ENCODE results near the gene MUS81. TPM values are rescaled to one million over a fixed set of nuclear protein-coding genes. Genes with fewer than 3 reads are reported as not detected.
A peak's percentile ranks its signal among the peaks of the same experiment; 100 is the strongest.

Gene MUS81
- total RNA-seq, 1 experiment from 2014 or later, result 70.4 TPM

- peak; percentile 97 for DNase-seq (ENCODE audit: low spot score)
- in situ Hi-C loops (cut with HindIII; ENCODE audit: low sequenced_read_pairs), result no loop called here
Measured at GRCh38 chr11:65857853-65858680, 2.2 kb upstream of the MUS81 start, which contains the start of gene CFL1. CFL1 (minus strand) TSS chr11:65858180; CDS start chr11:65858099, 81 bp downstream.

GRCh38 chr11:65858681-65859087 is 1.5 kb upstream of the MUS81 start:
- in situ Hi-C loops (cut with HindIII; ENCODE audit: low sequenced_read_pairs), result no loop called here
- DNase-seq (ENCODE audit: low spot score), result no peak

GRCh38 chr11:65859095-65859811 is 980 bp upstream of the MUS81 start:
- peak; percentile 99 for DNase-seq (ENCODE audit: low spot score)
- in situ Hi-C loops (cut with HindIII; ENCODE audit: low sequenced_read_pairs), result no loop called here

- in situ Hi-C loops (cut with HindIII; ENCODE audit: low sequenced_read_pairs), result no loop called here
- no peak for DNase-seq (ENCODE audit: low spot score)
Measured at GRCh38 chr11:65859812-65860277, 388 bp upstream of the MUS81 start.

GRCh38 chr11:65861165-65861505 is 902 bp downstream of the MUS81 start:
- DNase-seq (ENCODE audit: low spot score), result no peak
- in situ Hi-C loops (cut with HindIII; ENCODE audit: low sequenced_read_pairs), result no loop called here

GRCh38 chr11:65861533-65862183 is 1.4 kb downstream of the MUS81 start:
- in situ Hi-C loops (cut with HindIII; ENCODE audit: low sequenced_read_pairs), result no loop called here
- no peak for DNase-seq (ENCODE audit: low spot score)

- DNase-seq (ENCODE audit: low spot score), result no peak
- in situ Hi-C loops (cut with HindIII; ENCODE audit: low sequenced_read_pairs), result no loop called here
Measured at GRCh38 chr11:65862191-65862735, 2.0 kb downstream of the MUS81 start.

GRCh38 chr11:65862941-65863888 is 3.0 kb downstream of the MUS81 start:
- in situ Hi-C loops (cut with HindIII; ENCODE audit: low sequenced_read_pairs), result no loop called here
- DNase-seq (ENCODE audit: low spot score), result no peak

GRCh38 chr11:65863889-65864705 is 3.9 kb downstream of the MUS81 start:
- DNase-seq (ENCODE audit: low spot score), result no peak
- in situ Hi-C loops (cut with HindIII; ENCODE audit: low sequenced_read_pairs), result no loop called here

GRCh38 chr11:65864706-65865471 is 4.7 kb downstream of the MUS81 start:
- in situ Hi-C loops (cut with HindIII; ENCODE audit: low sequenced_read_pairs), result no loop called here
- no peak for DNase-seq (ENCODE audit: low spot score)

- in situ Hi-C loops (cut with HindIII; ENCODE audit: low sequenced_read_pairs), result no loop called here
Measured at GRCh38 chr11:65865550-65866172, 5.4 kb downstream of the MUS81 start.

GRCh38 chr11:65866509-65867283 is 6.5 kb downstream of the MUS81 start:
- in situ Hi-C loops (cut with HindIII; ENCODE audit: low sequenced_read_pairs), result no loop called here
- DNase-seq (ENCODE audit: low spot score), result no peak

More at GRCh38 chr11:65865550-65866172, 5.4 kb downstream of the MUS81 start:
- DNase-seq (ENCODE audit: low spot score), result no peak

GRCh38 chr11:65867284-65868071 is 7.2 kb downstream of the MUS81 start:
- DNase-seq (ENCODE audit: low spot score), result no peak

GRCh38 chr11:65868076-65868667 is 7.9 kb downstream of the MUS81 start:
- in situ Hi-C loops (cut with HindIII; ENCODE audit: low sequenced_read_pairs), result no loop called here
- DNase-seq (ENCODE audit: low spot score), result peak; percentile 75

More at GRCh38 chr11:65867284-65868071, 7.2 kb downstream of the MUS81 start:
- in situ Hi-C loops (cut with HindIII; ENCODE audit: low sequenced_read_pairs), result no loop called here

- in situ Hi-C loops (cut with HindIII; ENCODE audit: low sequenced_read_pairs), result no loop called here
- no peak for DNase-seq (ENCODE audit: low spot score)
Measured at GRCh38 chr11:65868907-65869306, 8.7 kb downstream of the MUS81 start.

All from G401 (cell line).